Activated CD4-positive, alpha-beta T cell treated with anti-CD3 and anti-CD28 coated beads, Interleukin-2, Interleukin-6, amounts not matched to agents 100 ng/mL and 50 ng/mL, durations not matched to agents 16 hours and 8 hours (primary cell): ENCODE results near the gene TOE1.
"Not testable (repeated sequence)": the region's sequence is repeated elsewhere in the genome, so short reads cannot be mapped to it uniquely, and the experiment has no call there.

ENCODE experiments used
- DNase-seq: peaks from one replicate; pipeline ENCODE4 v3.0.0-alpha.2; 2020

TOE1 gene

GRCh38 chr1:45359882-45360513 lies 20.0 kb downstream of the TOE1 start:
- peak; percentile 63 for DNase-seq

DNA sequence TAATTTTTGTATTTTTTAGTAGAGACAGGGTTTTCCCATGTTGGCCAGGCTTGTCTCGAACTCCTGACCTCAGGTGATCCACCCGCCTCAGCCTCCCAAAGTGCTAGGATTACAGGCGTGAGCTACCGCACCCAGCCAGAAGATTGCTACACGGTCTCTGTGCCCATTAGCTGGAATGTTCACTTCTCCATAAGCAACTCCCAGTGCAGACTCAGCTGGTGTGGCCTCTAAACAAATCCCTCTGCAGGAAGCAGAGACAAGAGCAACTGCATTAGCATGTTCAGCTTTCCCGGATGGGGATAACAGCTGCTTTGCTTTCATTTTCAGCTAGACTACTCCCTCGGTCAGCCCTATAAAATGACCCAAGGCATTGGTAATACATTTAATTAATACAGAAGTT lies 21.0 kb downstream of the TOE1 start:
- not testable (repeated sequence) for DNase-seq

DNA sequence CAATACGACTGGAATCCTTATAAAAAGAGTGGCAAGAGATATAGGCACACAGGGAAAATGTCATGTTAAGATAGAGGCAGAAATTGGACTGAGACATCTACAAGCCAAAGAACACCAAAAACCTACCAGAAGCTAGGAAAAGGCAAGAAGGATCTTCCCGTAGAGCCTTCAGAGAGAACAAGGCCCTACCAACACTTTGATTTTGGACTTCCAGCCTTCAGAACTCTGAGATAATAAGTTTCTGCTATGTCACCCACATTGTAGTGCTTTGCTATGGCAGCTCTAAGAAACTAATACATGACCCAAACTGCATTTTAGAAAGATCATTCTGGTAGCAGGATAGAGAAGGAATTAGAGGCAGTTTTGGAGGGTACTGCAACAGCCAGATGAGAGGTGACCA lies 24.3 kb downstream of the TOE1 start:
- DNase-seq = no peak

DNA sequence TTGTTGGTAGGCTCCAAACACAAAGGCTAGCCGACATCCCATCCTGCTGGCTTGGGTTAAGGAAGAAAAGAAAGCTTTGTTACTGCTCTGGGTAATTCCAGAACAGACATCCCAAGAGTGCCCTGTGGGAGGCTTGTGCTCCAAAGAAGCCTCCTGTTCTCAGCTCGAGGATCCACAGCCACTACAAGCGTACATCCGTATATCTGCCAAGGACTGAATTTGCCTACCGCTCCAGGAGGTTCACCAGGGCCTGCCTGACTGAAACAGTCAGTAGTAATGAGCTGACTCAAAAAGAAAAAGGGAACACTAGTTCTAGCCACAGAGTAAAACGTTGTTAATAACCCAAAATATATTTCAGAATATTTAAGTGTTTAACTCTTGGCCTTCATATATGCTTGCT lies 25.1 kb downstream of the TOE1 start:
- no peak for DNase-seq

DNA sequence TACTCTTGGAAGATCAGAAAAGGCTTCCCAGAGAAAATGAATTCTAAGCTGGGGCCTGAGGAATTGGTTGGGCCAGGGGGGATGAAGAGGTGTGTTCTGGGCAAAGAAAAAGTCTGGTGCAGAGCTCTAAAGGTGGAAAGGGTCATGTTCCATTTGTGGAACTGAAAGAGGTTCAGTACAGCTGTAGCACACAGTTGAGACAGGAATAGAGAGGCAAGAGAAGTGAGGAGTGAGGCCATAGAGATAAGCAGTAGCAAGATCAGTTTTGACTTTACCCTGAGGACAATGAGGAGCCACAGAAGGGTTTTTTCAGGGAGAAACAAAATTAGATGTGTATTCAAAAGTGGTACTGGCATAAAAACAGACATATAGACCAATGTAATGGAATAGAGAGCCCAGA lies 30.6 kb downstream of the TOE1 start:
- DNase-seq = no peak

DNA sequence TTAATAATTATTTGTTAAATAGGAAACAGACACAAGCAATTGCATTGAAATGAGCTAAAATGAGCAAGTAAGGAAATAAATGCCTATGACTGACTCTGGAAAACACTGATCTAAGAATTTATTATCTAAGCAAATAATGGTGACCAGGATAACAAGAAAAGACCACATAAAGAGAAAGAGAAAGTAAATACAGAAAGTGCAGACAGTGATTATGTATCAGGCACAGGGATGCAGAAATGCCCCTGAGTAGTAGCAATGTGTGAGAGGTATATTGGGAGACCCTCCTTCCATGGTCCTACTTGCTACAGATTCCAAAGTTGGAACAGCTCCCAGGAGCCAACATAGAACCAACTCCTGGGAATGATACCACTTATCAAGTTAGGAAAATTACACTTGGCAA lies 33.6 kb downstream of the TOE1 start:
- no peak for DNase-seq

GRCh38 chr1:45375104-45376090 lies 35.4 kb downstream of the TOE1 start:
- DNase-seq = no peak

GRCh38 chr1:45378184-45378583 lies 38.2 kb downstream of the TOE1 start:
- no peak for DNase-seq

- no peak for DNase-seq
Measured at GRCh38 chr1:45379524-45379923, 39.6 kb downstream of the TOE1 start.

GRCh38 chr1:45380125-45380524 lies 40.2 kb downstream of the TOE1 start:
- DNase-seq = no peak

DNA sequence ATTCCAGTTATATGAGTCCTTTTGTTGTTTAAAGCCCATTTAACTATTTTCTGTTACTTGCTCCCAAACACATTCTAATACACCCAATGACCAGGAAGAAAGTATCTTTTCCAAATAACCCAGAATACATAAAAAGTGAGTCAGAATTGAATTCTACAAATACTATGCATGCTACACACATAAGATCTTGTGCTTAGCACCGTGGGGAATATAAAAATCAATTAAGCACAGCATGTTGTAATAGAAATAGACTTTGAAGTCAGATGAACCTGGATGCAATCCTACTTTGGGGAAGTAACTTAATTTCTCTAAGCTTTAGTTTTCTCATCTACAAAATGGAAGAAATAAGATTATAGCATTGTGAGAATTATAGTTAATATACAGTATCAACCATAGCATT lies 40.8 kb downstream of the TOE1 start:
- no peak for DNase-seq

DNA sequence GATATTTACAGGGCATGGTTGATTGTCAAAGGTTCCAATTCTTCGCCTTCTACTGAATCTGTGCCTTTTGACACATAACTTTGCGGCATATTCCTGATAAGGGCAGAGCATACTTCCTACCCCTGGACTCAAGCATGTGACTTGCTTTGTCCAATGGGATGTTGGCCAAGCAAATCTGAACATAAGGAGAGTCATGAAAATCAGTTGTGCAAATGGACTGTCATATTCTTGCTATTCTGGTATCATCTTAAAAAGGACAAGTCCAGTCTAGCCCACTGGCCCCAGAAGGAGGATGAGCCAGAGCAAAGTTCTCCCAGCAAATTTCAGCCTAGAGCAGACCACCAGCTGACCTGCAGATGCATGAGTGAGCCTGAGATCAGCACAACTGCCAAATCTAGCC lies 41.3 kb downstream of the TOE1 start:
- DNase-seq = no peak

DNA sequence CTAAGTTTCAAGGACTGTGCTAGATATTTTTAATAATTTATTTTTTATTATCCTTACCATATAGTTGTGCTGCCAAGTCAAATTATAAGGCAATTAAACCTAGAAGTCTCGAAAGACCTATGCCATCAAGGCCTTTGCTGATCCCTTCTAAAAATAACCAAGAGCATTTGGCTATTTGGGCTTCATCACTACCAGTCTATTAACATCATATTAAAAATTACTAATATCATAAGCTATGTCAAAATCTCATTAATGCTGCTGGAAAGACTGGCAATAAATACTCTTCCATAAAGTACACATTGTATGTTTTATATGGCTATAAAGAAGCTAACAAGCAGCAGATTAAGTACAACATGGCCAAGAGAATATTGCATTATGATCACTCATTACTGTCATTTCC lies 43.2 kb downstream of the TOE1 start:
- DNase-seq = no peak

- DNase-seq = not testable (repeated sequence)
Measured at GRCh38 chr1:45384213-45384612, 44.2 kb downstream of the TOE1 start.

- no peak for DNase-seq
Measured at GRCh38 chr1:45385302-45385701, 45.3 kb downstream of the TOE1 start.

DNA sequence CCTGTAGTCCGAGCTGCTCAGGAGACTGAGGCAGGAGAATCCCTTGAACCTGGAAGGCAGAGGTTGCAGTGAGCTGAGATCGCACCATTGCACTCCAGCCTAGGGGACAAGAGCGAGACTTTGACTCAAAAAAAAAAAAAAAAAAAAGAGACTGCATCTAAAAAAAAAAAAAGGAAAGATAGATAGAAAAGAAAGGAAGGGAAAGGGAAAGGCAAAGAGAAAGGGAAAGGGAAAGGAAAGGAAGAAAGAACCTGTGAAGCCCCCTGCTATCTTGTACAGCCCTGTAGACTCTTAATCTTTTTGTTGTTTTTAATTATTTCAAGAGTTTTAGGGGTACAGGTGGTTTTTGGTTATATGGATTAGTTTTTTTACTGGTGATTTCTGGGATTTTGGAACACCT lies 46.2 kb downstream of the TOE1 start:
- no peak for DNase-seq
